HG03457 (cell line): ENCODE data around the gene ZNF493.

Experiments
- ATAC-seq: cut with Tn5 transposase; IDR thresholded peaks from one replicate; pipeline ENCODE4 v1.9.1; 2021; ENCODE audit warnings: moderate number of reproducible peaks; ENCODE audit not compliant: unreplicated experiment

ZNF493 gene

DNA sequence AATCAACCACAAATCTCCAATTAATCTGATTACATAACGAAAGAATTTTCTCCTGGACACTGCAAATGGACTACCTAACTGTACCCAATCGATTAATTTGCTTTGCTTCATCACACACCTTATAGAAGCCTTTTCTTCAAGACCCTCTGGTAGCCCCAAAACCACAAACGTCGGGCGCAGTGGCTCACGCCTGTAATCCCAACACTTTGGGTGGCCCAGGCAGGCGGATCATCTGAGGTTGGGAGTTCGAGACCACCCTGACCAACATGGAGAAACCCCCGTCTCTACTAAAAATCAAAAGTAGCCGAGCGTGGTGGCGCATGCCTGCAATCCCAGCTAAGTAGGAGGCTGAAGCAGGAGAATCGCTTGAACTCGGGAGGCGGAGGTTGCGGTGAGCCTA, 65.6 kb downstream of the ZNF493 start:
- no peak for ATAC-seq

DNA sequence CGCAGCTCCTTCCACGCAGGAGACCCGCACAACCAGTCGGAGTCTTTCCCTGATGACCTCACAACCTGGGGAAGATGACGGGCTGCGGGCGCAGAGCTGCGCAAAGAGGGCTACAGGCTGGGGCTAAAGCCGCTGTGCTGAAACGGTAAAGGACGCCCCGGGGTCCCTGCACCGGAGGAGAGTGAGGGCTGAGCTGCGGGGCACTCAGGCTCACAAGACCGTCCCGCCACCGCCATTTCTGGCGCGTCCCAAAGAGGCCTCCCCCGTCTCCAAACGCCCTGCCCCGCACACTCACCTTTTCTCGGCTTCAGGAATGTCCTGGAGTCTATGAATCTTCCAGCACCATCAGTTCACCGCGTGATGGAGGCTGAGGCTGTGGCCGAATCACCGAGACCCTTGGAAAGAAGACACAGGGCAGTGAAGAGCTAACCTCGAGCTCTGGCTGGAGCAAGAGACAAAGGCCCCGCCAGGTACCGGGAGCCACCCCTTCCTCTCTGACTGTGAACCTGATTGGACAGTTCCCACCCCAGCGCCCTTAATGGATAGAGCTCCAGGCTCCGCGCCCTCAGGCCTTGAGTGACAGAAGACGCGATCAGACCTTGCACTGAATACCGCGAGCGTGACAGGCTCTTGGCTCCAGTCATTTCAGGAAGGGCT, 66.6 kb downstream of the ZNF493 start:
- ATAC-seq: no peak

DNA sequence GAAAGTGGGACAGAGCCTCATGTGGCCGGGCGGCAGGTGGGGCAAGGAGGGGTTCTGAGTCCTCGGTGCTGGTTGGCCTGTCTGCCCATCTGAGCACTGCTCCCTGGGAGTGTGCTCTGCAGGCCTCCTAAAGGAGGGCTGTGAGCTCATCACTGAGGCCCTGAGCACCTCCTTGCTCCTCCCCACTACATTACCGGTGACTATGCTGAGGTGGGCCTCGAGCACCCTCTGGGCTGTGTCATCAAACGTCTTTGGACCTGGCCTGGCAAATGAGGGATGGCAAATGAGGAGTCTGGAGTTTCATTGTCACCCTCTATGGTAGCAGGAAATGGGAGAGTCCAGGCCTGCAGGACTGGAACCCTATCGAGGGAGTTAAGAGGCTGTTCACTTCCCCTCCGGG, 69.7 kb downstream of the ZNF493 start:
- ATAC-seq: no peak

DNA sequence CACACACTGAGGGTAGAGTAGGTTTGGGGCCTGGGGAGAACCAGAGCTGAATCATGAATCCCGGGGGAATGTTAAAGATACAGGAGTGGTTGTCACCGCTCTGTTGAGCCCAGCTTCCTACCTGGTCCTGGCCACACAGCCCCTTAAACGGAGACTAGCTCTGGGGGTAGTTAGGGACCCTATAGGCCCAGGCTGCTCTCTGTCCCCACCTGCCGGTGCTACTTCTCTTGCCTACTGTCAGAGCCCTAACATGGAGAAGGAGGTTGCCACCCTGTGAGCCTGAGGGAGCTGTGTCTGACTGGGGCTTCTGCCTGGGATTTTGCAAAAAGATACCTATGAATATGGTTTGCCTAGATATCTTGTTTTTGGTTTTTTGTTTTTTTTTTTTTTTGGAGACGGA, 71.9 kb downstream of the ZNF493 start:
- no peak for ATAC-seq

DNA sequence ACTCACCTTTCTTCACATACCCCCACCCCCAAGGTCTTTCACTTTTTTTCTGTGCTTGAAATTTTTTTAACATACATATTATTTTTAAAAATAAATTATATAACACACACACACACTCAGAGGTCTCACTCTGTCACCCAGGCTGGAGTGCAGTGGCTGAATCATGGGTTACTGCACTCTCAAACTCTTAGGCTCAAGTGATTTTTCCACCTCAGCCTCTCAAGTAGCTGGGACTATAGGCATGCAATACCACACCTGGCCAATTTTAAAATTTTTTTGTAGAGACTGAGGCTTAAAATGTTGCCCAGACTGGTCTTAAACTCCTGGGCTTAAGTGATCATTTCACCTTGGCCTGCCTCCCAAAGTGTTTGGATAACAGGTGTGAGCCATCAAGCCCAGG, 75.6 kb downstream of the ZNF493 start:
- ATAC-seq: no peak

DNA sequence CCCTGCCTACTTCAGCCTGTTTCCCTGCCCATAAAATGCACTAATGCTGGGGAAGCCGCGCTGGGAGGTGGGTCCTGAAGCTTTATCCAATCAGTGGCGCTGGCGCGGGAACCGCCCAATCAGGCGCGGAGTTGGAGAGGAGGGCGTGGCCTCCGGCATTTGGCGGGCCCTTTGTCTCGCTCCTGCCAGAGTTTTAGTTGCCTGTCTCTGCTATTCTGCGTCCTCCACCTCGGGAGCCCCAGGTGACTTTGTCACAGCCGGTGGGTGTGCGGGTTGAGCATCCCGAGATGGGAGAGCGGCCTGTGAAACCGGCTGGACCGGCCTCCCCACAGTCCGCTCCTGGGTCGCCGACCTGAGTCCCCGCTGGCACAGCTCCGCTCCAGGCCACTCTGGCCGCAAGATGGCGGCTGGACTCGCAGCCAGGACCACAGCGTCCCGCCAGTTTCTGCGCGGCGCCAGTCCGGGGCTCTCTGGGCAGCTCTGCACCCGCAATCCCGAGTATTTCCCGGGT, 77.8 kb downstream of the ZNF493 start:
- no peak for ATAC-seq
